Effector CD8-positive, alpha-beta T cell (primary cell): Measurements from ENCODE around the gene TFAP2E.

ENCODE experiments used
- DNase-seq: peaks from one replicate; lab custom pipeline; 2025; lab: John Stamatoyannopoulos, UW

The TFAP2E gene

GRCh38 chr1:35557118-35557610 is 15.9 kb upstream of the TFAP2E start, which contains the start of gene KIAA0319L:
Gene KIAA0319L (minus strand): TSS chr1:35557403. CDS start chr1:35554491, 2,912 bp downstream.
- no peak for DNase-seq

- DNase-seq = peak; percentile 92
Measured at GRCh38 chr1:35557611-35558373, 15.3 kb upstream of the TFAP2E start, which contains the start of gene NCDN. Gene NCDN (plus strand): TSS chr1:35557799. CDS start chr1:35558191, 392 bp downstream.

- no peak for DNase-seq
Measured at GRCh38 chr1:35558374-35559316, 14.5 kb upstream of the TFAP2E start.

DNA sequence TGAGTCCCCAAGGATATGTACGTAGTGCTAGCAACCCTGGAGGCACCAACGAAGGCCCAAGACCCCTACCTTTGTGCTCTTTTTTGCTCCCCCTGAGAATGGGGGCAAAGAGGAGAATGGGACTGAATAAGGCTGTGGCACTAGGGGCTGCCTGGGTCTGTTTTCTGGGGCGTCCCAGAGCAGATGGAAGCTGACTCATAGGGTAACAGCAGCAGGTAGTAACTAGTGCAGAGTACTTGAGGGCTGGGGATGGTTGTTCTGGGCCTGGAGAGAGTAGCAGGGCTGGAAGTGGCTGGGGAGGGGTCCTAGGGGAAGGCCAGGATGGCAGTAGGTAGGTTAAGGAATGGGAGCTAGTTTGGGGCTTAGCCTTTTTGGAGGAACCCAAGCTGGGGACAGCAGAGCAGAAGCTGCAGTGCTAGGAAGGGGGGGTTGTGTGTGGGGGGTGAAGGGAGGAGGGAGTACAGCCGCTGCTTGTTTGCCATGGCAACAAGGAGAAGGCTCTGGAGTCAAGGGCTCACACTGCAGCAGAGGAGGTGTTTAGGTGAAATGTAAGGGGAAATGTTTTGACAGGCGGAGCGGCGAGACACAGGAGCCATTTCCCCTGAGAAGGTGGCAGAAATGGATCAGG is 13.7 kb upstream of the TFAP2E start:
- DNase-seq = no peak

DNA sequence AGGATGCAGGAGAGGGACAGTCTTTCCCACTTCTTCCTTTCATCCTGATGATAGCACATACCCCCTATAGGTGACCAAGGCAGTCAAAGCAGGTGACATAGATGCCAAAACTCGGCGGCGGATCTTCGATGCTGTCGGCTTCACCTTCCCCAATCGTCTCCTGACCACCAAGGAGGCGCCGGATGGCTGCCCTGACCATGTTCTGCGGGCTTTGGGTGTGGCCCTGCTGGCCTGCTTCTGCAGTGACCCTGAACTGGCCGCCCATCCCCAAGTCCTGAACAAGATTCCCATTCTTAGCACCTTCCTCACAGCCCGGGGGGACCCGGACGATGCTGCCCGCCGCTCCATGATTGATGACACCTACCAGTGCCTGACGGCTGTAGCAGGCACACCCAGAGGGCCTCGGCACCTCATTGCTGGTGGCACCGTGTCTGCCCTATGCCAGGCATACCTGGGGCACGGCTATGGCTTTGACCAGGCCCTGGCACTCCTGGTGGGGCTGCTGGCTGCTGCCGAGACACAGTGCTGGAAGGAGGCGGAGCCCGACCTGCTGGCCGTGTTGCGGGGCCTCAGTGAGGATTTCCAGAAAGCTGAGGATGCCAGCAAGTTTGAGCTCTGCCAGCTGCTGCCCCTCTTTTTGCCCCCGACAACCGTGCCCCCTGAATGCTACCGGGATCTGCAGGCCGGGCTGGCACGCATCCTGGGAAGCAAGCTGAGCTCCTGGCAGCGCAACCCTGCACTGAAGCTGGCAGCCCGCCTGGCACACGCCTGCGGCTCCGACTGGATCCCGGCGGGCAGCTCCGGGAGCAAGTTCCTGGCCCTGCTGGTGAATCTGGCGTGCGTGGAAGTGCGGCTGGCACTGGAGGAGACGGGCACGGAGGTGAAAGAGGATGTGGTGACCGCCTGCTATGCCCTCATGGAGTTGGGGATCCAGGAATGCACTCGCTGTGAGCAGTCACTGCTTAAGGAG is 12.6 kb upstream of the TFAP2E start:
- no peak for DNase-seq

DNA sequence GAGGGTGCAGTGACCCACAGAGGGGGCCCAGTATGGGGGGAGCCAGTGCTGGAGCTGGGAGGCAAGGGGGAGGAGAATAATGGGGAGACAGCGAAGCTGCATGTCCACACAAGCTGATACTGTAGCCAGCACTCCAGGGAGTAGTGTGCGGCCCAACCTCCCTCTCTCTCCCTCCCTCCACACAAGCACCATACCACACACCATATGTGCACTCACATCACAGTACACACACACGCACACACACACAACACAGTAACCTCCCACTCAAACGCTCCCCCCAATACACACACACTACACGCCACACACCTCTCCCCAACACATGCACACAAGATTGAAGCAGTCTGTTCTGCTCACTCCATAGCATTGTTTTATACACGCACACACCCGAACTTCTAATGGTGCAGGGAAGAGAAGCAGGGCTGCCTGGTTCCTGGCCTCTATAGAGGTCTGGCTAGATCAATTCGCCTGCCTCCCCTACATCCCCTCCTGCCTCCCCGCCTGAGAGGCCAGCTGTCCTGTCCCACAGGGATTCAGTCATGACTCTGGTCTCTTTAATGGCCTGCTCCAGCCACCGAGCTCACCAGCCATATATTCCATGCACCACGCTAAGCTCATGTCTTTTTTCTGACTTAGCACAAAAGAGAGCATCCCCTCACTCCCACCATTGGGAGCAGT is 11.7 kb upstream of the TFAP2E start:
- no peak for DNase-seq

- no peak for DNase-seq
Measured at GRCh38 chr1:35561972-35562680, 11.0 kb upstream of the TFAP2E start.

- no peak for DNase-seq
Measured at GRCh38 chr1:35563166-35563565, 9.9 kb upstream of the TFAP2E start.

DNA sequence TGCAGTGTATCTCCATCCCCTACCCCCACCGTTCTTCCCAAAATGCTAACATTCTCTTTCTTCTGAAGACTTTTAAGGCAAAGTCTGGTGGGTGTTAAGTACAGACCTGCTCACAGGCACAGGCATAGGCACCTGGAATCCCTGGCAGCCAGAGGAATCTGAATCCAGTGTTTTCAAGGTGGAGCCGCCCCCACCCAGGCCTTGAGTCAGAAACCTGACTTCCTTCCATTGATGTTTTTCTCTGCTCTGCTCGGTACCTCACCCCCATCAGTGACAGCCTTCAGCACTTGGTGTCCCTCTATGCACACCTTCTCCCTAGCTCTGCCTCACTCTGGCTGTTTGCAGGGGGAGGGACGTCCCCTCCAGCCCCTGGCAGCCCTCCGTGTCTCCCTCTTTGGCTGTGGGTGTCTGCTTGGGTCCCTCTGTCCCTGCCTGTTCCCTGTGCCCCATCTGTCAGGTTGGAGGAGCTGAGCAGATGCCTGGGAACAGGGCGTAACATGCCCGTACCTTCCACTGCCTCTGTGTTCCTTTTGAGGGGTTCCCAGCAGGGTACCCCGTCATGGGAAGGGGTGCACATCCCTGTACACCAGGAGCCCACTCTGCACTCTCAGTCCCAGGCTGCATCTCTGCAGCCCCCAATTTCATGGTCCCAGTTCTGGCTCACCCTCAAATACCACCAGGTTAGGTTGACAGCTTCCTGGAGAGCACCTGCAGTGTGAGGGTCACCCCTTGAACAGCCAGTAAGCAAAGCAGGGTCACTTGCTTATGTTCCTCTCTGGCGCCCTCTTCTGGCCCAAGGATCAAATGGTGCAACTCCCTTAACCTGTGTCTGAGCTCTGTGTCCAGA is 8.9 kb upstream of the TFAP2E start:
- DNase-seq = peak; percentile 72

DNA sequence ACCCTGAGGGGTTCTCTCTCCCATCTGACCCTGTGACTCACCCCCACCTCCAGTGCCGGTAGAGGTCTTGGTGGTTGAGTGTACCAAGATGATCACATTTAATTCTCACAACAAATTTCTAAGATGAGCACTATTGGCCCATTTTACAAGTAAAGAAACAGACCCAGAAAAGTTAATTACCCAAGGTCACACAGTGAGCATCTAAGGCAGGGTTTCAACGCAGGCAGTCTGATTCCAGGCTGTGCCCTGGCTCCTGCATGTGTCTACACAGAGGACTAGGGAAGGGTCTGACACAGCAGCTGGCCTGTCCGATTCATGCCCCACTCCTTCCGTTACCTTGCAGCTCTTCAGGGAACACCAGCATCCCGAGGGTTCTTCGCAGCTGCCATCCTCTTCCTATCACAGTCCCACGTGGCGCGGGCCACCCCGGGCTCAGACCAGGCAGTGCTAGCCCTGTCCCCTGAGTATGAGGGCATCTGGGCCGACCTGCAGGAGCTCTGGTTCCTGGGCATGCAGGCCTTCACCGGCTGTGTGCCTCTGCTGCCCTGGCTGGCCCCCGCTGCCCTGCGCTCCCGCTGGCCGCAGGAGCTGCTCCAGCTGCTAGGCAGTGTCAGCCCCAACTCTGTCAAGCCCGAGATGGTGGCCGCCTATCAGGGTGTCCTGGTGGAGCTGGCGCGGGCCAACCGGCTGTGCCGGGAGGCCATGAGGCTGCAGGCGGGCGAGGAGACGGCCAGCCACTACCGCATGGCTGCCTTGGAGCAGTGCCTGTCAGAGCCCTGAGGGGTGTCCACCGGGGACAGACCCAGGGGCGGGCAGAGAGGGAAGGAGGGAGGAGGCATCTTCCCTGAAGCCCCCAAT is 8.0 kb upstream of the TFAP2E start:
- DNase-seq = no peak

DNA sequence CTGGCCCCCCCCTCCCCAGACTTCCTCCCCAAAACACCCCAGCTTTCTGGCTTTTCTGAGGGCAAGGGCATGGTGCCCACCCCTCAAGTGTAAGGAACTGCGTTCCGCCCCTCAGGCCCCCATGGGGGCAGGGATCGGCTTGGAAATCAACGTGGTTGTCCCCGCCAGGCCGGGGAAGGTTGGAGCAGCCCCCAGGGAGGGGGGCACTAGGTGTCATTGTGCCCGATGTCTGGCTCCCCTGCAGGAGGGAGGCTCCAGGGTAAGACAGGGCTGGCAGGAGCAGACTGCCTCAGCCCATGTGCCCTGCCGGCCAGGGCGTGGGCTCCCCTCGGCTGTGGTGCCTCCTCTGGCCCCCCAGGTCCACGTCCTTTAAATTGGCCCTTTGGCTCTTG is 7.4 kb upstream of the TFAP2E start:
- no peak for DNase-seq

- DNase-seq = no peak
Measured at GRCh38 chr1:35567947-35568558, 5.1 kb upstream of the TFAP2E start.

DNA sequence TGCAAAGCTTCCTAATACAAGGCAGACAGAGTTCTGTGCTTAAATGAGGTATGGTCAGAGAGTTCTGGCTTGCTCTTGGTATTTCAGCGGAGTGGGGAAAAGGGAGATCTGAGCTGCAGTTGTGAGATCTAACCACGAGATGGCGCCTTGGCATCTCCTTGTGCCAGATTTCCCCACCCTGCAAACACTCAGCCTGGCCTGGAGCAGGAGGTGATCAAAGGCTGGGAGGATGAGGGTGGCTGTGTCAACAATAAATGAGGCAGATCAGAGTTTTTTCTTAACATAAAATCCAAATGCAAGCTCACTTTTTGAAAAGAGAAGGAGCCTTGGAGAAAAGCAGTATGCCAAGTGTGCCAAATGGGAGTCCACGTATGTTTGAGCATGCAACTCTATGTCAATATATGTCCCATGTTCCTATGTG is 4.1 kb upstream of the TFAP2E start:
- DNase-seq = peak; percentile 37

- DNase-seq = no peak
Measured at GRCh38 chr1:35569936-35570335, 3.2 kb upstream of the TFAP2E start.

GRCh38 chr1:35570589-35571137 is 2.5 kb upstream of the TFAP2E start:
- DNase-seq = no peak

DNA sequence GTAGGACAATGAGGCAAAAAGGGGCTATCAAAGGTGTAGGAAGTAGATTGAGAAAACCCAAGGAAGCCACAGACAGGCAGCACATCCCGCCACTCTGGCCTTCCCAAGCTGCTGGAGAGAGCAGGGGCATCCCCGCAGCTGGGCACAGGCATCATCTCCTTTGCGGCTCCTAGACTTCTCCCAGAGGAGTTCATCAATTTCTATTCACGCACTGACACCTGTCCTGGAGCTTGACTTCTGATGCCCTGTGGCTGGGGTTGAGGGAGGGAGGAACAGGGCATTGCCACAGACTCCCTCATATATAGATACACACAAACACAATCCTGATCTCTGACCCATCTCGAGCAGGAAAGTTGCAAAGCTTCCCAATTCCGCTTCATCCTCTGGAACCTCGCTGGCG is 1.9 kb upstream of the TFAP2E start:
- no peak for DNase-seq

DNA sequence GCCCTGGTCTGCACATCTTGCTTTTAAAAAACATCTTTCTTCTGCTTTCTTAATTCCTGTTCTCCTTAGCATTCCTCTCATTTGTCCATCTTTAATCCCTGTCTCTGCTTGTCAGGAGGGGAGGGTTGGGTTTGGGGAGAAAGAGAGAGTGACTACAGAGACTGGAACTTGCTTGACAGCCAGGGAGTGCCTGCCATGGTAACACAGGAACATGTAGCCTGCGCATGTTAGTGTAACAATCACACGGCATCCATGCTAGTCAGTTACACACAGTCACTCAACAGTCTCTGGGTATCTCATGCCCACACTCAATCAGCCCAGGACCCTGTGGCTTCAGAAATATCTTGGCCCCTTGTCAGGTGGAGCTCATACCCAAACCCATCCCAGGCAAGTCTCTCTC is 818 bp upstream of the TFAP2E start:
- no peak for DNase-seq
